Lower lobe of right lung (tissue), 2 donors: ENCODE data around the gene EPS8L3. TPM values are rescaled to one million over a fixed set of nuclear protein-coding genes. Genes with fewer than 3 reads are reported as not detected.
A peak's percentile ranks its signal among the peaks of the same experiment; 100 is the strongest.
"Not testable (repeated sequence)": the region's sequence is repeated elsewhere in the genome, so short reads cannot be mapped to it uniquely, and the experiment has no call there.

Experiments used
- ATAC-seq, 2 donors: fragments of 200-7000 bp; cut with Tn5 transposase; one replicate each; pipeline ENCODE4 v1.9.1; 2020 to 2022; ENCODE audit warnings: mild to moderate bottlenecking in 2 of 2, moderate library complexity in 2 of 2
- DNase-seq: peaks from one replicate; pipeline ENCODE4 v3.0.0-alpha.2; 2020
- H3K27ac ChIP-seq: fragments of 200-600 bp; one replicate; pipeline ENCODE4 v1.8.0; 2022
- H3K27me3 ChIP-seq: fragments of 200-600 bp; one replicate; pipeline ENCODE4 v1.8.0; 2022; ENCODE audit warnings: low read depth
- H3K36me3 ChIP-seq: fragments of 200-600 bp; one replicate; pipeline ENCODE4 v1.8.0; 2022; ENCODE audit warnings: mild to moderate bottlenecking
- H3K4me1 ChIP-seq: fragments of 200-600 bp; one replicate; pipeline ENCODE4 v1.8.0; 2022
- H3K4me3 ChIP-seq: fragments of 200-600 bp; one replicate; pipeline ENCODE4 v1.8.0; 2022; ENCODE audit warnings: mild to moderate bottlenecking
- H3K9me3 ChIP-seq: fragments of 200-600 bp; one replicate; pipeline ENCODE4 v1.8.0; 2022
- intact Hi-C: fragments of 100-400 bp; cut with DNase I; formaldehyde crosslinking; loops from one replicate; pipeline ENCODE4 v1.11.0; 2022
- total RNA-seq: library from RNA; stranded (reverse); fragmentation: NEBNext Ultra II Directional; extraction: Animal tissue kit (Norgen Biotek cat#: 25700); gene quantifications from one replicate; pipeline ENCODE4 v1.2.1, GENCODE V29; 2021
- TF ChIP-seq, protein P1 (sequence below): fragments of 200-600 bp; IDR thresholded peaks from one replicate; pipeline ENCODE4 v1.8.0; 2022; ENCODE audit warnings: antibody characterized with exemption, mild to moderate bottlenecking
- donor health status: DM: no; HTN: yes; CAD: no; lungs with severe emphysema.

Gene EPS8L3
- total RNA-seq, 1 donor from 2014 or later = not detected

DNA sequence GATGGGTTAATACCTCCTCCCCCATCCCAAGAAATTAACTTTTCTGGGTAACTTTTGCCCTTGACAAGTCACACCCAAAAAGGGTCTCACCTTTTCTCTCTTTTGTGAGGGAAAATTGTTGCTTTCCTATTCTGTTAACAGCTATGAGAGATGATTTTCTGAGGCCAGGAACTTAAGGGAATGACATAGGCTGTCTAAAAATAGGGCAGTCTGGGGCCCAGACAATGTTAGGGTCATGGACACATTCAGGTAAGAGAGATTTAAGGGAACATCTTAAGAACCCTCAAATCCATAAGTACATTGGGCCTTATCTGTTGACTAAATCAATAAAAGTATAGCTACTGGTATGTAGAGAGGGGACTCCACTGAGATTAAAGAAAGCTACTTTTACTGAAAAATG lies 14.5 kb downstream of the EPS8L3 start:
- Histone ChIP-seq H3K27ac (no peak overlapping the region), H3K4me1 (no peaks in the 10 kb centered on the region), H3K4me3 (no peak overlapping the region), H3K27me3 (peaks cover 3% of the 10 kb centered on the region), H3K36me3 (no peaks in the 10 kb centered on the region), H3K9me3 (no peaks in the 10 kb centered on the region)
- DNase-seq (no peak), ATAC-seq (no peak)
- TF ChIP-seq, protein P1, sequence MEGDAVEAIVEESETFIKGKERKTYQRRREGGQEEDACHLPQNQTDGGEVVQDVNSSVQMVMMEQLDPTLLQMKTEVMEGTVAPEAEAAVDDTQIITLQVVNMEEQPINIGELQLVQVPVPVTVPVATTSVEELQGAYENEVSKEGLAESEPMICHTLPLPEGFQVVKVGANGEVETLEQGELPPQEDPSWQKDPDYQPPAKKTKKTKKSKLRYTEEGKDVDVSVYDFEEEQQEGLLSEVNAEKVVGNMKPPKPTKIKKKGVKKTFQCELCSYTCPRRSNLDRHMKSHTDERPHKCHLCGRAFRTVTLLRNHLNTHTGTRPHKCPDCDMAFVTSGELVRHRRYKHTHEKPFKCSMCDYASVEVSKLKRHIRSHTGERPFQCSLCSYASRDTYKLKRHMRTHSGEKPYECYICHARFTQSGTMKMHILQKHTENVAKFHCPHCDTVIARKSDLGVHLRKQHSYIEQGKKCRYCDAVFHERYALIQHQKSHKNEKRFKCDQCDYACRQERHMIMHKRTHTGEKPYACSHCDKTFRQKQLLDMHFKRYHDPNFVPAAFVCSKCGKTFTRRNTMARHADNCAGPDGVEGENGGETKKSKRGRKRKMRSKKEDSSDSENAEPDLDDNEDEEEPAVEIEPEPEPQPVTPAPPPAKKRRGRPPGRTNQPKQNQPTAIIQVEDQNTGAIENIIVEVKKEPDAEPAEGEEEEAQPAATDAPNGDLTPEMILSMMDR = no peak
- intact Hi-C loops = no loop called here

DNA sequence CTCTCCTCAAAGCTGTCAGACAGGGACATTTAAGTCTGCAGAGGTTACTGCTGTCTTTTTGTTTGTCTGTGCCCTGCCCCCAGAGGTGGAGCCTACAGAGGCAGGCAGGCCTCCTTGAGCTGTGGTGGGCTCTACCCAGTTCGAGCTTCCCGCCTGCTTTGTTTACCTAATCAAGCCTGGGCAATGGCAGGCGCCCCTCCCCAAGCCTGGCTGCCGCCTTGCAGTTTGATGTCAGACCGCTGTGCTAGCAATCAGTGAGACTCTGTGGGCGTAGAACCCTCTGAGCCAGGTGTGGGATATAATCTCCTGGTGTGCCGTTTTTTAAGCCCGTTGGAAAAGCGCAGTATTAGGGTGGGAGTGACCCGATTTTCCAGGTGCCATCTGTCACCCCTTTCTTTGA lies 15.4 kb downstream of the EPS8L3 start:
- H3K27ac ChIP-seq, intact Hi-C loops, H3K4me1 ChIP-seq, H3K4me3 ChIP-seq, H3K27me3 ChIP-seq, H3K9me3 ChIP-seq, H3K36me3 ChIP-seq, DNase-seq, ATAC-seq: not testable (repeated sequence)

DNA sequence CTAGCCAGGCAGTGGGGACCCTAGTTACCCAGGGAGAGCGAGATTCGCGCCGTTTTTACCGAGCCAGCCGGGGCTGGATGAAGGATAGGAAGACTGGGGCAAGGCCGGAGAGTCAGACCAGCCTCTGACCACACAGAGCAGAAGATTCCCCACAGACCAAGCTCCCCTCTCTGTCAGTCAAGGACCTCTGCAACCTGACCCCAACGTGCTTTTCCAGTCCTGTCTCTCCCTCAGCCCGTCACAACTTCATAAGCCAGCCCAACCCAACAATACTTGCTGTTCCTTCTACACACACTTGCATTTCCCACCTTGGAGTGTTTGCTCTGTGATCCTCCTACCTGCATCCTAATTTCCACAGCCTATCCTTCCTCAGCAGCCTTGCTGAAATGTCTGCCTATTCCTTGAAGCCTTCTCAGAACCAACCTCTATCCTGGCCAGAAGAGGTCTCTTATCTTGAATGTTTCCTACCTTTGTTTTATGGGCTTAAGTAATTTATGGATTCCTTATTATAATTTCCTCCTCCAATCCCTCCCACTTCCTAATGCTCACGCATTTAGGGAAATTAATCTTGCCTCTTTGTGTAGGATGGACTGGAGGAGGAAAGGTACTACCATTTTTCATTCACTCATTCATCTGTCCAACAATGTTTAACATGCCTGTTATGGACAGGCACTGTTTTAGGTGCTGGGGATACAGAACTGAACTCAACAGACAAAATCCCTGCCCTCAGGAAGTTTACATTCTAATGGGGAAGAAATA lies 22.9 kb downstream of the EPS8L3 start, which contains the start of gene GSTM3:
GSTM3 (minus strand) TSS at position 424 of the 759 bp plus-strand sequence. CDS start 751 bp downstream, outside the sequence.
- H3K27ac ChIP-seq = peak within 1 kb of the TSS; percentile 72
- no peaks in the 10 kb centered on the region for H3K9me3 ChIP-seq
- ATAC-seq = peak; percentile 48 to 51

DNA sequence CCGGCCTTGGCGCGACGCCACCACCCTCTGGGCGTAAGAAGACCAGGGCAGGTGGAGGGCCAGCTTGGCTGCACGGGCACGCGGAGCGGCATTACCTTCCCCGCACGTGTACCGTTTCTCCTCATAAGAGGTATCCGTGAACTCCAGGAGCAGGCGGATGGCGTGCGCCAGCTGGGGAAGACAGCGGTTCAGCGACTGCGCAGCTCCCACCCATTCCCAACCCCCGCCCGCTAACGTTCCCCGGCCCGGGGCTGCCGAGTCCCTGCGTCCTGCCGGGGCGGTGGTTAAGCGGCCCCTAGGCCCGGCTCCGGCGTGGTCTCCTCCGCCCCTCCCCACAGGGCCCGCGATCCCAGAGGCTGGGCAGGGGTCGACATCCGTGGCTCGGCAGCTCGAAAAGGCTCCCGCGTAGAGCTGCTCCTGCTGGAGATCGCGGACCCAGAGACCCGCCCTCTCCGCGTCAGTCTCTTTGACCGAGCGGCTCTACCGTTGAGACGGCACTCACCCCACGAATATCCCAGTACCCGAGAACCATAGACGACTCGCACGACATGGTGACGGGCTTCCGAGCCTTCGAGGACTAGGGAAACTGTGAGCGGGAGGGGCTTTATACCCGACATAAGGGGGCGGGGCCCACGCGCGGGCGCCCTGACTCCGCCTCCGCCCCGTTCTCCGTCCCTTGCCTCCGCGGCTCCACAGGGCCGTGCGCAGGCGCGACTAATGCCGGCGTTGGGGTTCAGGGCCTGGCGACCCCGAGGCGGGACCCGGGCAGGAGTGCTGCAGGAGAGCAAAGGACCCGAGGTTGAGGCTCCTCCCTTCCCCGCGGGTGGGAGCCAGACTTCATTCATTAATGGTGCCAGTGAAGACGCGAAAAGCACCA lies 23.7 kb downstream of the EPS8L3 start:
- intact Hi-C loops = no loop called here
- TF ChIP-seq, protein P1 = no peak
- Histone ChIP-seq H3K27ac (peak overlapping the region; percentile 72), H3K4me1 (peaks cover 14% of the 10 kb centered on the region), H3K9me3 (no peaks in the 10 kb centered on the region), H3K36me3 (no peaks in the 10 kb centered on the region), H3K27me3 (no peaks in the 10 kb centered on the region), H3K4me3 (peak overlapping the region; percentile 77)
- peak; percentile 83 for DNase-seq
- ATAC-seq = peak; percentile 97 to 100

More for the DNA sequence above, 22.9 kb downstream of the EPS8L3 start, which contains the start of gene GSTM3:
- Histone ChIP-seq H3K4me3 (peak within 1 kb of the TSS; percentile 77), H3K27me3 (no peaks in the 10 kb centered on the region), H3K36me3 (no peaks in the 10 kb centered on the region), H3K4me1 (peaks cover 14% of the 10 kb centered on the region)
- TF ChIP-seq, protein P1 = no peak
- intact Hi-C loops = no loop called here
- DNase-seq = no peak

DNA sequence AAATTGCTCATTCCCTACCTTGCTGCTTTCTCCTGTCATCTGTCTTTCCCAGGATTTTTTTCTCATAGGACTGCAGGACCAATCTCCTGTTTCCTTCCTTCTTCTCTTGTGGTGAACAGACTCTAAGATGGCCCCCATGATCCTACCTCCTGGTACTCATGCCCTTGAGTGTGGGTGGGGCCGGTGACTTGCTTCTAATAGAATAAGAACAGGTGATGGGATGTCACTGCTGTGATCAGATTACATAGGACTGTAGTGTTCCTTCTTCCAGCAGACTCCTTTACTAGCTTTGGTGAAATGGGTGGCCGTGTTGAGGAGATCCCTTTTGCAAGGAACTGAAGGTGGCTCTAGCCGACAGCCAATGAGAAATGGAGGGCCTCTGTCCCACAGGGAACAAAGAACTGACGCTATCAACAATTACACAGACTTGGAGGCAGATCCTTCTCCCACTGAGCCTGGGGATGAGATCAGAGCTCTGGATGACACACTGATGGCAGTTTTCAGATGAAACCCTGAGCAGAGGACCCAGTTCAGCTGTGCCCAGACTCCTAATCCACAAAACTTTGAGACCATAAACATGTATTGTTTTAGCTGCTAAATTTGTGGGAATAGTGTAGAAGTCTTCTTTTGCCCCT lies 30.4 kb downstream of the EPS8L3 start:
- Histone ChIP-seq H3K4me1 (no peaks in the 10 kb centered on the region), H3K27me3 (no peaks in the 10 kb centered on the region), H3K9me3 (no peaks in the 10 kb centered on the region), H3K4me3 (no peak overlapping the region), H3K36me3 (no peaks in the 10 kb centered on the region), H3K27ac (no peak overlapping the region)
- TF ChIP-seq, protein P1 = no peak
- DNase-seq (no peak), ATAC-seq (no peak)
- intact Hi-C loops = no loop called here
